ENCODE data around the gene FBLN1.
"Not testable (repeated sequence)": the region's sequence is repeated elsewhere in the genome, so short reads cannot be mapped to it uniquely, and the experiment has no call there.

Gene FBLN1

GRCh38 chr22:45477366-45478107 is 25.1 kb upstream of the FBLN1 start:
- DNase-seq: no peak

DNA sequence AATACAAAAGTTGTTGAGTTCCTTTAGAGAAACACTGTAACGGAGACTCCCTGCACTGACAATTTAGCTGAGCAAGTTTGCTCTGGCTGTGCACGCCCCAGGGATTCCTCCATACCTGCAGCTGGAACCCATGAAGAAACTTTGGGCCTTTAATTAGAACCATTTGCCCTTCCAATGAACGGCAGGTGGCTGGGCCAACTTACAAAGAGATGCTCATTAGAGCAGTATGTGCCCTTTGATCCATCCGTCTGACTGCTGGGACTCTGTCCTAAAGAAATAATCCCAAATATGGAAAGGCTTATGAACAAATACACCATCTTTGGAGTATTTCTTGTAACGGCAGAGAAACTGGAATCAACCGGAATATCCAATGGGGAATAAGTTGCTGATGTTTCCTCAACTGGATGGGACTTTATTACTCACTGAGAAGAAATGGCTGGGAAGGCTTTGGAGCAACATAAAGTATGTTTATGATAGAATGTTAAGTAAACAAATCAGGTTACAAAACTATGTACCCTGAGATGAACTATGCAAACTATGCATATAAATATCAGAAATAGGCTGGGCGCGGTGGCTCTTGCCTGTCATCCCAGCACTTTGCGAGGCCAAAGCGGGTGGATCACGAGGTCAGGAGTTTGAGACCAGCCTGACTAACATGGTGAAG is 24.4 kb upstream of the FBLN1 start:
- DNase-seq: no peak

GRCh38 chr22:45480717-45481116 is 22.0 kb upstream of the FBLN1 start:
- DNase-seq: no peak

- DNase-seq: no peak
These were observed 21.0 kb upstream of the FBLN1 start for GRCh38 chr22:45481661-45482060.

DNA sequence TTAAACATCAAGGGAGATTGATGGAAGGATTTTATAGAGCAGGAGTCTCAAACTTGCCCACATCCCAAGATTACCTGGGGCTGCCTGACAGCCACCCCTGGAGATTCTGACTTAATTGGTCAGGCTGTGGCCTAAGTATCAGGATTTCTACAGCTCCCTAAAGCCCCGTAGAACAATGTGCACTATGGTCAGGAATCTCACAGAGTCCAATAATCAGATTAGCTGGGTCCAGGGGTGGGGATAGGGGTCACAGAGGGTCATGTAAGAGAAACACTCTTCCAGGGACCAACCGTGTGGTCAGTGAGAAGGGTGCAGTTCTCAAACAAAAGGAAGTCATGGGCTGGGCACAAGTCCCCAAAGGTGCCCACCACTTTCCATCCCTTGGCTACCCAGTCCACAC is 20.5 kb upstream of the FBLN1 start:
- DNase-seq: no peak

DNA sequence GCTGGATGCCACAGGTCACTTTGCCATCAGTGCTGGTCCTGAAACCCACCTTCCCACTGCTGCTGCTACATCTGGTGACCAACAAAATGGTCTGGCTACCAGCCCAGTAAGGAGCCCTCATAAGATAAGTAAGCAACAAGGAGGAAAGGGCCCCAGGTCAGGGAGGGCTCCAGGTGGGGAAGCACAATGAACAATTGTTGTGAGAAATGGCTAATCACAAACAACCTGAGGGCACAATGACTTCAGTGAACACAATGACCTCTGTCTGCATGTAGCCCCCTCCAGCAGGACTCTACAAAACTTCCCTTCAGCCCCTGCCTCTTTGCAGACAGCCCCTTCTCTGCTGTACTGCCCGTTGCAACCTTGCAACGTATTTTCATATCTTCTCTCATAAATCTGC is 19.4 kb upstream of the FBLN1 start:
- no peak for DNase-seq

- DNase-seq: no peak
These were observed 18.7 kb upstream of the FBLN1 start for GRCh38 chr22:45483918-45484499.

DNA sequence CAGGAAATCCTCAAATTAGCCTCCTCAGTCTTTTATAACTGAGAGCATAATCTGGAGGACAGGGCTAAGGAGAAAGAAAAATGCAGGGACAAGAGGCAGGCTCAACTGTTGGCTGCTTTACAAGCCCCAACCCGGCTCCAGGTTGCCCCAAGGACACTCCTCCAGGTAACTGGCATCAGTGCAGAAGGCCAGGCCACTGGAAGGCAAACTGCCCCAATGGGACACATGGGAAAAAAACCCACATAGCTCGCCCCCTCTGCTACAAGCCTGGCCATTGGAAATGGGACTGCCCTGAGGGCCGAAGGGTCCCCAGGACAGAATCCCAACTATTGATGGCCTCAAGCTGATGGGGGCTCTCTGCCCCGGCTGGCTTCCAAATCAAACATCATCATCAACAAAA is 17.9 kb upstream of the FBLN1 start:
- DNase-seq: no peak

DNA sequence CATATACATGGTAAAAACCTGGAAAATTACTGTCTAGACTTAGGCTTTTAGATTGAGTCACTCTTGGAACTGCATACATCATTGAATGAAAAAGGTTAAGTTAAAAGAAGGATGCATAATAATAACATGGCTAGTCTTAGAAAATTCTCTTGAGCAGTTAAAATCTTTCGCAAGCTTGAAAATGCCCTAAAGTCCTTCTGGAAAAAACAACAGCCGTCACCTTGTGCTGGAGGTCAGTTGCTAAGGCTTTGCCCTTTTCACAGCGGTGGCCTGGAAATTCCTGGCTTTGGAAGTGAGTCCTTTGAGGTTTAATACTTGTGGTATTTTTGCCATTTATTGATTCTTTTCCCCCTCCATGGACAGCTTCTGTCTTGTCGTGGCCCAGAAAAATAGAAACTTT is 17.4 kb upstream of the FBLN1 start:
- DNase-seq: no peak

GRCh38 chr22:45488764-45489370 is 13.8 kb upstream of the FBLN1 start:
- no peak for DNase-seq

- DNase-seq: no peak
These were observed 11.8 kb upstream of the FBLN1 start for GRCh38 chr22:45490836-45491235.

- no peak for DNase-seq
These were observed 10.8 kb upstream of the FBLN1 start for GRCh38 chr22:45491841-45492240.

- DNase-seq: no peak
These were observed 9.4 kb upstream of the FBLN1 start for GRCh38 chr22:45493286-45493771.

- DNase-seq: not testable (repeated sequence)
These were observed 8.4 kb upstream of the FBLN1 start for GRCh38 chr22:45494306-45494705.

DNA sequence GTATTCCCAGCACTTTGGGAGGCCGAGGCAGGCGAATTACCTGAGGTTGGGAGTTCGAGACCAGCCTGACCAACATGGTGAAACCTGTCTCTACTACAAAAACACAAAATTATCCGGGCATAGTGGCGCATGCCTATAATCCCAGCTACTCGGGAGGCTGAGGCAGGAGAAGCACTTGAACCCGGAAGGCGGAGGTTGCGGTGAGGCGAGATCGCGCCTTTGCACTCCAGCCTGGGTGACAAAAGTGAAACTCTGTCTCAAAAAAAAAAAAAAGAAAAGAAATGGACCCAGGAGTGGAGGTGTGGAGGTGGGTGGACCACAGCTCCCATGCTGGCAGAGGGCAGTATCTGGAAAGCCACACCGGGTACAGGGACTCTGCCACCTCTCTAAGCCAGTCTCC is 7.1 kb upstream of the FBLN1 start:
- not testable (repeated sequence) for DNase-seq

- no peak for DNase-seq
These were observed 6.2 kb upstream of the FBLN1 start for GRCh38 chr22:45496451-45496941.

- DNase-seq: no peak
These were observed 5.1 kb upstream of the FBLN1 start for GRCh38 chr22:45497351-45498145.

- no peak for DNase-seq
These were observed 2.9 kb upstream of the FBLN1 start for GRCh38 chr22:45499746-45500145.

DNA sequence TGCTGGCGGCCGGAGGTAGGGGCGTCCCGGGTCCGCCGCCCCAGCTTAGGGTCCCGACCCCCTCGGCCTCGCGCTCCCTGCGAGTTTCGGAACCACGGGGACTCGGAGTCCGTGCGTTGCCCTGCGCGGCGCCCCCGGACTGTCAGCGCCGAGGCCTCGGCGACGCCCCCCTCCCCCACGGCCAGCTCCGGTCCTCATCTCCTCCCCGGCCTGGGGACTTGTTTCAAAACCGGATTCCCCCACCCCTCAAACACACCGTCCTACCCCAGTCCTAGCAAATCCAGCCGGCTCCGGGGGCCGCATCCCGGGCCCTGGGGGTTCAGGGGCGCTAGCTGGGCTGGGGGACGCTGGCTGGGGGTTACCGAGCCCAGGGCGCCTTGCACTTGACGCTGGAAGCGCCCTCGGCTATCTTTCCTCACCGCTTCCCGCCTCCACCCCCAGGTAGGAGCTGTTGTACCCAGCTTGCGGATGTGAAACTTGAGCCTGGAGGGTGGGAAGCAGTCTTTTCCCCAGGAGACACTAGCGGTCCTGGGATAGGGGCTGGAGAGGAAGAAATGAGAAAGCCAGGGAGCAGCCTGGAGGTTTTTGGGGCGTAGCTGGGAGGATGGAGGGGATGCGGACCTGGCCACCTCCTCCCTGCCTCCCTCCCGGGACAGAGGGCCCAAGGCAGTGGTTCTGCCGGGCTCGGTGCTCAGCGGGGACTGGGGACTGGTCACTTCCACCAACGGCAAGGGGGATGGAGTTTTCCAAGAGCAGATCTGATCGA is 550 bp downstream of the FBLN1 start:
- DNase-seq: no peak

DNA sequence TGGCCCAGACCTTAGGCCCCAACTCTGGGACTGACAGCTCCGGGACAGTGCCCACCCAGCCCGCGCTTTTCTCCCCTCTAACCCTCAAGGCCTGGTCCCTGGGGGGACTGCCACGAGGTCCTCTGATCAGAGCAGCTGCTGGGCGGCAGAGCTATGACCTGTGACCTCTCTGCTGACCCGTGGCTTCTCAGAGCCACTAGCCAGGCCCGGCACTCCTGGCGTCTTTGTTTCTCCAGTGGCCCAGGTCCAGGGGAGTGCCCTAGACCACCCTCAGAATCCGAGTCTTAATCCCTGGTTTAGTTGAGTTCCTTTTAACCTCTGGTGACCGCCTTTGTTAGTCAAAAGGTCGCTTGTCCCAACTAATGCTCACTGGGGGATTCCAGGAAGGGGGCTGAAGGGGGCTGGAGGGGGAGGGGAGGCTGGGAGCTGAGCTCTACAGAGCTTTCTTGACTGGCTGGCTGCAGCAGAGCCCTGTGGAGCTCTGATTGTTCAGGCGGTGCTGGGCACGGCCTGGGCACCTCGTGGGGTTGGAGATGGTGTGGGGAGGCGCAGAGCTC is 1.2 kb downstream of the FBLN1 start:
- no peak for DNase-seq

Data from stimulated activated CD4-positive, alpha-beta T cell treated with anti-CD3 and anti-CD28 coated beads, Interleukin-4, amount 100 ng/mL, for 4 hours (primary cell).